Heart right ventricle (tissue), 16 donors: Measurements from ENCODE around the gene BPTF. TPM values are rescaled to one million over a fixed set of nuclear protein-coding genes. Genes with fewer than 3 reads are reported as not detected.
A peak's percentile ranks its signal among the peaks of the same experiment; 100 is the strongest.

Source experiments
- ATAC-seq, 8 donors: fragments of 200-7000 bp; cut with Tn5 transposase; one replicate each; pipeline ENCODE4 v1.9.1; 2020; ENCODE audit warnings: mild to moderate bottlenecking in 8 of 8, moderate library complexity in 8 of 8, moderate number of reproducible peaks in 1 of 8
- DNase-seq, 2 donors: peaks; one replicate each; pipeline ENCODE4 v3.0.0-alpha.2; 2020
- H3K27ac ChIP-seq, 10 donors: fragments of 200-600 bp; sonication (generic) in 2 of 10; one replicate each; pipeline versions ENCODE4 v1.5.0 to v1.8.0; 2020 to 2022; ENCODE audit warnings: mild to moderate bottlenecking in 3 of 10
- H3K27me3 ChIP-seq, 7 donors: fragments of 200-600 bp; one replicate each; pipeline ENCODE4 v1.8.0; 2021 to 2022; ENCODE audit warnings: mild to moderate bottlenecking in 2 of 7
- H3K36me3 ChIP-seq, 9 donors: fragments of 200-600 bp; sonication (generic) in 1 of 9; one replicate each; pipeline versions ENCODE4 v1.5.0 to v1.8.0; 2020 to 2022; ENCODE audit warnings: mild to moderate bottlenecking in 2 of 9
- H3K4me1 ChIP-seq, 9 donors: fragments of 200-600 bp; sonication (generic) in 1 of 9; one replicate each; pipeline versions ENCODE4 v1.5.0 to v1.8.0; 2020 to 2022; ENCODE audit warnings: mild to moderate bottlenecking in 4 of 9
- H3K4me3 ChIP-seq, 10 donors: fragments of 200-600 bp; sonication (generic) in 2 of 10; one replicate each; pipeline versions ENCODE4 v1.5.0 to v1.8.0; 2020 to 2022; ENCODE audit warnings: mild to moderate bottlenecking in 7 of 10, moderate library complexity in 2 of 10
- H3K9me3 ChIP-seq, 11 donors: fragments of 200-600 bp in 10 of 11; sonication (generic) in 2 of 11; one replicate each; pipeline versions ENCODE4 v1.5.0 to v1.8.0; 2013 to 2022; ENCODE audit warnings: mild to moderate bottlenecking in 2 of 11, control low read depth in 1 of 11, moderate library complexity in 1 of 11
- CTCF ChIP-seq, 9 donors: fragments of 200-600 bp; sonication (generic) in 2 of 9; IDR thresholded peaks; one replicate each; pipeline versions ENCODE4 v1.5.0 to v1.8.0; 2021 to 2022; ENCODE audit warnings: antibody characterized with exemption in 9 of 9, mild to moderate bottlenecking in 5 of 9, moderate library complexity in 1 of 9
- WGBS, 2 donors: extraction: QIAGEN DNeasy Blood & Tissue Kit; methylation state at CpG; one replicate each; pipeline ENCODE4 v1.1.7; 2013; ENCODE audit warnings: inconsistent platforms in 1 of 2; 5-methylcytosine and 5-hydroxymethylcytosine counted together
- intact Hi-C, 10 donors: fragments of 100-400 bp; cut with DNase I; formaldehyde crosslinking; loops; one replicate each; pipeline versions ENCODE4 v1.11.1 to v1.14.2; 2022
- long read RNA-seq, 3 donors: library from polyadenylated mRNA; unstranded; transcript quantifications; one replicate each; pipeline ENCODE4 v2.0.0, GENCODE V29; 2020 to 2021
- polyA plus RNA-seq, 2 donors: library from polyadenylated mRNA; stranded (reverse); fragments of 200-250 nt; gene quantifications; one replicate each; pipeline ENCODE4 v1.2.3, GENCODE V29; 2013
- total RNA-seq, 10 donors: library from RNA; stranded (reverse); fragmentation: NEBNext Ultra II Directional in 3 of 10; extraction: Animal tissue kit (Norgen Biotek cat#: 25700) in 3 of 10; gene quantifications; one replicate each; pipeline versions ENCODE4 v1.2.1 to v1.2.4, GENCODE V29; 2021 to 2023
- donor health status: Arrhythmogenic right ventricular cardiomyopathy.
- donor health status: ischemic (EF 13 %, LVEDD 7.1; RV severe dilation, severe dysfunction).
- donor health status: healthy with polysubstance abuse.
- donor health status: DM: no; HTN: yes; CAD: no.
- donor health status: DM: no; HTN: no; CAD: no.
- donor health status: ischemic (EF 25% LVEDD 6.9; RV normal size, moderate dysfunction).
- donor health status: ischemic (EF 25% LVEDD 5.7; RV mildly dilated, moderate dysfunction).
- donor health status: healthy.
- donor health status: DM: yes; HTN: yes; CAD: no.
- donor health status: Ischemic cardiomyopathy.
- donor health status: ischemic (EF 35%, LVEDD 5.7; RV mildly dilated, moderate dysfunction).
- donor health status: nonischemic (EF 11% LVEDD 7.7; RV severe dilation, severe dysfunction).
- donor health status: DM: yes; HTN: yes; CAD: no.
- donor health status: PGD.
- donor health status: ischemic (EF 29% LVEDD 5.4; RV normal size, mild dysfunction).
- donor health status: nonischemic (EF 23%, LVEDD 6.1; RV moderate dilation, normal function).

The BPTF gene
- total RNA-seq: 100 to 1,000 TPM in 1 of 10 donors, 10 to 100 TPM in 9; 56.7 to 102 (median 86.6) TPM
- polyA plus RNA-seq: 10 to 100 TPM in 1 of 2 donors, 1 to 10 TPM in 1; 9.2 to 21.7 TPM
- long read RNA-seq, donor 1, partial matches to known transcripts: 15 of 16 reads
- long read RNA-seq, donor 1, other reads (novel, unspliced or antisense): 1 of 16 reads
- long read RNA-seq, donor 2, partial matches to known transcripts: 10 of 11 reads
- long read RNA-seq, donor 2, other reads (novel, unspliced or antisense): 1 of 11 reads
- long read RNA-seq, donor 3, partial matches to known transcripts: 6 of 10 reads
- long read RNA-seq, donor 3, other reads (novel, unspliced or antisense): 4 of 10 reads

DNA sequence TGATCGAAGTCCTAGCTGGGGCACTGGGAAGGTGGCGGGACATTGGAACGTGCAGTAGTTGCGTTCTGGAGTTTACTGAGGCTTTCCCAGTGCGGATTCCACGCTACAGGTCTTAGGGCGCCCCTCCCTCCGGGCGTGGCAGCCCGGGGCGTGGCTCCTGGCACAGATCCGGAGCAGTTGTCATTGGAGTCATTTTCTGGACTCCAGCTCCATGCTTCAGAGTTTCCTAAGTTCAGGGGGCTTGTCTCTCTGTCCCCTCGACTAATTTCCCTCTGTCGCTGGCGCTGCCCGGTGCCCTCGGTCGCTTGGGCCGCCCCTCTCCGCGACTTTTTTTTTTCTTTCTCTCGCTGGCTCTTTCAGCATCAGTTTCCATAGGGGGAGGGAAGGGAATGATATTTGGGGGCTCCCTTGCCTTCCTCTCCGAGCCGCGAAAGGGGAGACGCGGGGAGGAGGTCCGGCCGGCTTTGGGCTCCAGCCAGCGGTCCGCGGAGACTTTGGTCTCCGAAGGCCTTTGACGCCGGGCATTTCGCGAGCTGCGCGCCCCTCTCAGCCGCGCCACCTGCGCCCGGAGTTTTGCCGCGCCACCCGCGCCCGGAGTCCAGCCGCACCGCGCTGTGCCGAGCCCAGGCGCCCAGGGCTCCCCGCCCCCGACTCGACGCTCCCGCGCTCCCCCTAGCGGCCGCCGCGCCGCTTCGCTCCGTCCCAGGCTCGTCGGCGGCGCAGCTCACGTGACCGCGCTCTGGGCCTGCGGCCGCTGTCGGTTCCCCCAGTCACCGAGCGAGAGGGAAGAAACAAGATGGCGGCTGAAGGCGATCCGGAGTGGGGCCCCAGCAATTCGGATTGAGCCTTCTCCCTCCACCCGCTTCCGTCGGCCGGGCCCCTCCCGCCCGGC, at the start of gene BPTF:
BPTF (plus strand) TSS at position 769 of the 892 bp plus-strand sequence. CDS start 222 bp downstream, outside the sequence.
- no peaks in the 10 kb centered on the region for H3K36me3 ChIP-seq
- no peaks in the 10 kb centered on the region for H3K9me3 ChIP-seq
- intact Hi-C loops: loop anchor here in 3 of 10 donors (1.0 to 5.0 kb wide), 3 partner anchors 25 to 108 kb away; partner anchors contain the start of gene NOL11 (in 1 of the 3)
- ATAC-seq (peak; percentile 96 to 98 (median 98)), DNase-seq (peak; percentile 92 to 93)
- H3K4me1 ChIP-seq: peaks cover 0 to 39% (median 39%) of the 10 kb centered on the region in 9 donors
- peak within 1 kb of the TSS; percentile 89 to 98 (median 96) for H3K27ac ChIP-seq
- H3K4me3 ChIP-seq: peak within 1 kb of the TSS; percentile 55 to 92 (median 80)
- no peaks in the 10 kb centered on the region for H3K27me3 ChIP-seq
- WGBS, 2 donors: 1% methylated on average over 69 to 88 of the region's 88 CpGs
- peak; percentile 86 to 99 (median 96) for TF ChIP-seq CTCF (IDR thresholded peaks at IDR 0.05)

- Histone ChIP-seq H3K4me1 (peaks cover 0 to 8% (median 6%) of the 10 kb centered on the region in 9 donors), H3K27me3 (no peaks in the 10 kb centered on the region), H3K9me3 (no peaks in the 10 kb centered on the region), H3K27ac (peak overlapping the region in 1 of 10 donors; percentile 25), H3K4me3 (no peak overlapping the region), H3K36me3 (no peaks in the 10 kb centered on the region)
- peak; percentile 16 to 67 (median 54) for TF ChIP-seq CTCF (IDR thresholded peaks at IDR 0.05)
- WGBS, 2 donors: 14 to 23% methylated on average over 13 of the region's 13 CpGs
- DNase-seq: peak; percentile 37 to 53
- intact Hi-C loops: no loop called here
- peak; percentile 58 to 96 (median 88) for ATAC-seq
Measured at GRCh38 chr17:67779098-67779672, 46.1 kb upstream of the BPTF start.

DNA sequence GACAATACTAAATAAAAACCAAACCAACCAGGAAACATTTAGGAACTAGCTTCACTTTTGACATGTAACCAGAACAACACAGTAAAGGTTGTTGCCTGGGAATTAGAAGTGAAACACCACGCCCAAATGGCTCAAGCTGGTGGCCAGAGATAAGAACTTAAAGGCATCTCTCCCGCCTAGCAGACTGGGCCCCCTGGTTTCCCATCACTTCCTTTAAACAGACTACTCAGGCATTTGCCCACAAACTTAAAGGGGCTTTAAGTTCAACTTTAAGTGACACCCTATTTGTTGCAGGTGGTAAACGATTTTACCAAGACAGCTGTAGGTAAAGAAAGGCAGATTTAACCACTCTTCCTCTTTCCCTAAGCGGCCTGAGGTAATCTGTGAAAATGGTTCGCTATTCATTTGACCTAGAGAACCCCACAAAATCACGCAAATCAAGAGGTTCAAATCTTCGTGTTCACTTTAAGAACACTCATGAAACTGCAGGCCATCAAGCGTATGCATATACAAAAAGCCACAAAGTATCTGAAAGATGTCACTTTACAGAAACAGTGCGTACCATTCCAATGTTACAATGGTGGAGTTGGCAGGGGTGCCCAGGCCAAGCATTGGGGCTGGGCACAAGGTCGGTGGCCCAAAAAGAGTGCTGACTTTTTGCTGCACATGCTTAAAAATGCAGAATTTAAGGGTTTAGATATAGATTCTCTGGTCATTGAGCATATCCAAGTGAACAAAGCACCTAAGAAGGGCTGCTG, 40.8 kb upstream of the BPTF start:
- Histone ChIP-seq H3K9me3 (no peaks in the 10 kb centered on the region), H3K27ac (no peak overlapping the region), H3K27me3 (no peaks in the 10 kb centered on the region), H3K4me1 (peaks cover 0 to 5% (median 0%) of the 10 kb centered on the region in 9 donors), H3K4me3 (no peak overlapping the region), H3K36me3 (no peaks in the 10 kb centered on the region)
- WGBS, 2 donors: 70 to 77% methylated on average over 10 of the region's 10 CpGs
- intact Hi-C loops: no loop called here
- peak in 1 of 2 donors; percentile 8 for DNase-seq
- TF ChIP-seq CTCF (IDR thresholded peaks at IDR 0.05): no peak
- peak in 2 of 8 donors; percentile 27 to 39 for ATAC-seq
